Thyroid gland (tissue), 4 donors: ENCODE measurements around the gene ASTL. TPM values are rescaled to one million over a fixed set of nuclear protein-coding genes. Genes with fewer than 3 reads are reported as not detected.

Experiments
- DNase-seq, 2 donors: peaks; one replicate each; pipeline ENCODE4 v3.0.0-alpha.2; 2019
- H3K27ac ChIP-seq, 3 donors: fragments of 200-600 bp; sonication (generic); 1 replicate in 2 of 3; 2 replicates in 1 of 3; pipeline ENCODE4 v1.5.1; 2016 to 2019; ENCODE audit warnings: mild to moderate bottlenecking in 1 of 3, moderate library complexity in 1 of 3
- H3K27me3 ChIP-seq: fragments of 200-600 bp; sonication (generic); one replicate; pipeline ENCODE4 v1.5.1; 2019
- H3K36me3 ChIP-seq, 2 donors: fragments of 200-600 bp; sonication (generic); one replicate each; pipeline ENCODE4 v1.5.1; 2016 to 2019
- H3K4me1 ChIP-seq, 2 donors: fragments of 200-600 bp; sonication (generic); one replicate each; pipeline ENCODE4 v1.5.1; 2017 to 2019
- H3K4me3 ChIP-seq, 3 donors: fragments of 200-600 bp; sonication (generic); replicated peaks in 1 of 3; 1 replicate in 2 of 3; 2 replicates in 1 of 3; pipeline ENCODE4 v1.5.1; 2016; ENCODE audit warnings: mild to moderate bottlenecking in 1 of 3
- H3K9me3 ChIP-seq: fragments of 200-600 bp; sonication (generic); one replicate; pipeline ENCODE4 v1.5.1; 2017
- CTCF ChIP-seq, 6 experiments: fragments of 200-600 bp in 3 of 6; fragments of 450-650 bp in 3 of 6; sonication (generic) in 3 of 6; IDR thresholded peaks; one replicate each; pipeline ENCODE4 v1.5.1; 2016 to 2019; ENCODE audit warnings: antibody characterized with exemption in 6 of 6, mild to moderate bottlenecking in 2 of 6, inconsistent platforms in 1 of 6, moderate library complexity in 1 of 6
- POLR2A ChIP-seq, 2 donors: fragments of 450-650 bp; IDR thresholded peaks; one replicate each; pipeline ENCODE4 v1.6.1; 2017; ENCODE audit warnings: antibody characterized with exemption in 2 of 2, mild to moderate bottlenecking in 2 of 2, moderate library complexity in 1 of 2
- WGBS, 2 donors: methylation state at CpG; one replicate each; pipeline ENCODE4 v1.1.5; 2017; 5-methylcytosine and 5-hydroxymethylcytosine counted together
- intact Hi-C: fragments of 100-400 bp; cut with DNase I; formaldehyde crosslinking; loops from one replicate; pipeline ENCODE4 v1.15.1; 2023
- total RNA-seq, 4 donors: library from RNA; depleted of rRNA; stranded (reverse); fragments of >200 nt; gene quantifications; one replicate each; pipeline ENCODE4 v1.2.3, GENCODE V29; 2016

ASTL gene
- total RNA-seq, 4 donors from 2014 or later, result not detected

- Histone ChIP-seq H3K27me3 (no peaks in the 10 kb centered on the region), H3K4me1 (peaks cover 12 to 43% of the 10 kb centered on the region in 2 donors), H3K9me3 (no peaks in the 10 kb centered on the region), H3K4me3 (no peak overlapping the region), H3K27ac (no peak overlapping the region), H3K36me3 (no peaks in the 10 kb centered on the region)
- peak in 1 of 2 donors; percentile 18 for TF ChIP-seq POLR2A (IDR thresholded peaks at IDR 0.05)
- TF ChIP-seq CTCF (IDR thresholded peaks at IDR 0.05), result no peak
- peak; percentile 62 to 70 for DNase-seq
- 63 to 71% methylated on average over 6 to 11 of the region's 29 CpGs for WGBS, 2 donors
- intact Hi-C loops, result loop anchor here (5.0 kb wide), 1 partner anchor 119 kb away; the partner anchor contains the start of genes CIAO1 and TMEM127
Observed at GRCh38 chr2:96148410-96149217, 10.3 kb upstream of the ASTL start.

DNA sequence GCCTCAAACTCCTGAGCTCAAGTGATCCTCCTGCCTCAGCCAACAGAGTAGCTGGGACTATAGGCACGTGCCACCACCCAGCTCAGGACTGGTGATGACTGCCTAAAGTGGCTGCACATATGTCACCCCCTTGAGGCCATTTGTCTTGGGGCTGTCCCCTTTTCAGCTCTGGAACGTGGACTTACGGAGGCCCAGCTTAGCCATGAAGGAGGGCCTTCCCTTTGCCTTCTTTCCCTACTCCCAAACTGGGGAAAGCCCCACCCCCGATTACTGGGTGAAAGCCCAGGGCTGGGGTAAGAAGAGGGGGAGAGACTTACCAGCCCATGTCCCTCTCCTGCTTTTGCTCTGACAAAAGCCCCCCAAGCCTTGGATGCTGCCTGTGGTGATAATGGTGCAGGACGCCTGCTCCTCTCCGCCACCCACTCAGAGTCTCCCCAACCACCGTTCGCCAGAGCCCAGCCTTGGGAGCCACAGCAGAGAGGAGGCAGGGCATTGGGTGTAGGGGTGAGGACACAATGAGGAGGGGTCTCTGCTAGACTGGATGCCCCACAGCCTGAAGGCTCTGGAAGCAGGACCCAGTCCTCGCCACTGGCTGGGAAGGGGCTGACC, 9.4 kb upstream of the ASTL start:
- DNase-seq, result no peak
- Histone ChIP-seq H3K36me3 (no peaks in the 10 kb centered on the region), H3K27me3 (no peaks in the 10 kb centered on the region), H3K4me1 (peaks cover 12 to 43% of the 10 kb centered on the region in 2 donors), H3K9me3 (no peaks in the 10 kb centered on the region), H3K27ac (no peak overlapping the region), H3K4me3 (no peak overlapping the region)
- 67 to 74% methylated on average over 9 of the region's 9 CpGs for WGBS, 2 donors
- intact Hi-C loops, result loop anchor here (5.0 kb wide), 1 partner anchor 120 kb away; the partner anchor contains the start of genes CIAO1 and TMEM127
- no peak for TF ChIP-seq POLR2A (IDR thresholded peaks at IDR 0.05)
- TF ChIP-seq CTCF (IDR thresholded peaks at IDR 0.05), result no peak

DNA sequence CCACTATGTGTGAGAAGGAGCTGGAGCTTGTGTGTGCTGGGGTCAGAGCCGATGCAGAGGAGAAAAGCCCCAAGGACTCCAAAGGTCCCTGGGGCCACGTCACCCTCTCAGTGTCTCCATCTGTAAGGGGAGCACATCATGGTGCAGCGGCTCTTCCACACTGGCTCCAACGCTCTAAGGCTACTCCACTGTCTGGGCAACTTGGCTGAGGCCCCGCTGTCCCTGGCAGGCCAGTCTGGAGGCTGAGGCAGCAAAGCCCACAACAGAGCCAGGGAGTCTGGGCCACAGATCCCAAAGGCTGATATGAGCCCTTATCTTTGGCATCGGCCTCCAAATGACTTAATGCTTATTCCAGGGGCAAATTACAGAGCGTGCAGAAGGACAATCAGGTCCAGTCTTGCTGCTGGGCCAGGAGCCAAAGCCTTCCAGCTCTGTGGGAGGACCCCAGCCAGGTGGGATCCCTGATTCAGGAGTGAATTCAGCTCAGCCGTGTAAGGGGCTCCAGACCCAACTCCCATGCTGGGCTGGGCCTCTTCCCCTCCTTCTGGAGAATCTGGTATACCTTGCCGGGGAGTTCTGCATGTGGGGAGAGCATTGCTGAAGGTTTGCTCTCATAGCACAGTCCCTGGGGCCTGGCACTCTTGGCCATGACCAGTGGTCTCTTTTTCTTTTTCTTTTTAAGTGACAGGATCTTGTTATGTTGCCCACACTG, 8.7 kb upstream of the ASTL start:
- Histone ChIP-seq H3K36me3 (no peaks in the 10 kb centered on the region), H3K27me3 (no peaks in the 10 kb centered on the region), H3K9me3 (no peaks in the 10 kb centered on the region), H3K27ac (no peak overlapping the region), H3K4me3 (no peak overlapping the region), H3K4me1 (peaks cover 9 to 38% of the 10 kb centered on the region in 2 donors)
- intact Hi-C loops, result loop anchor here (5.0 kb wide), 1 partner anchor 120 kb away; the partner anchor contains the start of genes CIAO1 and TMEM127
- no peak for TF ChIP-seq POLR2A (IDR thresholded peaks at IDR 0.05)
- TF ChIP-seq CTCF (IDR thresholded peaks at IDR 0.05), result no peak
- 56 to 61% methylated on average over 7 to 9 of the region's 9 CpGs for WGBS, 2 donors
- peak in 1 of 2 donors; percentile 3 for DNase-seq

GRCh38 chr2:96146153-96146880, 8.0 kb upstream of the ASTL start:
- Histone ChIP-seq H3K36me3 (no peaks in the 10 kb centered on the region), H3K9me3 (no peaks in the 10 kb centered on the region), H3K27ac (no peak overlapping the region), H3K4me3 (no peak overlapping the region), H3K27me3 (no peaks in the 10 kb centered on the region), H3K4me1 (peaks cover 7 to 34% of the 10 kb centered on the region in 2 donors)
- DNase-seq, result peak; percentile 4 to 16
- intact Hi-C loops, result loop anchor here (5.0 kb wide), 1 partner anchor 121 kb away; the partner anchor contains the start of genes CIAO1 and TMEM127
- 50 to 63% methylated on average over 11 to 16 of the region's 20 CpGs for WGBS, 2 donors
- TF ChIP-seq POLR2A (IDR thresholded peaks at IDR 0.05) (no peak), CTCF (IDR thresholded peaks at IDR 0.05) (no peak)
